Body of pancreas (tissue), 4 donors: ENCODE results near the gene STK25. TPM values are rescaled to one million over a fixed set of nuclear protein-coding genes. Genes with fewer than 3 reads are reported as not detected.

Experiments
- ATAC-seq: fragments of 150-250 bp; one replicate; pipeline ENCODE4 v1.9.1; 2016
- DNase-seq, 4 donors: peaks; one replicate each; pipeline ENCODE4 v3.0.0-alpha.2; 2019
- H3K27ac ChIP-seq, 4 donors: fragments of 200-600 bp; sonication (generic); 1 replicate in 3 of 4; 2 replicates in 1 of 4; pipeline versions ENCODE4 v1.5.1 to v1.6.1; 2016 to 2019; ENCODE audit warnings: mild to moderate bottlenecking in 1 of 4, mixed read lengths in 1 of 4, moderate library complexity in 1 of 4
- H3K27me3 ChIP-seq, 2 donors: fragments of 200-600 bp; sonication (generic); one replicate each; pipeline ENCODE4 v1.6.0; 2016; ENCODE audit warnings: mild to moderate bottlenecking in 1 of 2
- H3K36me3 ChIP-seq, 2 donors: fragments of 200-600 bp; sonication (generic); replicated peaks in 1 of 2; 2 replicates each; pipeline ENCODE4 v1.5.1; 2016; ENCODE audit warnings: low read depth in 2 of 2; ENCODE audit not compliant: insufficient read depth in 1 of 2
- H3K4me1 ChIP-seq: fragments of 200-600 bp; sonication (generic); one replicate; pipeline ENCODE4 v1.6.0; 2016
- H3K4me3 ChIP-seq, 2 donors: fragments of 200-600 bp; sonication (generic); 1 replicate in 1 of 2; 2 replicates in 1 of 2; pipeline ENCODE4 v1.5.1; 2016 to 2019
- H3K9me3 ChIP-seq, 3 donors: fragments of 200-600 bp; sonication (generic); 1 replicate in 2 of 3; 2 replicates in 1 of 3; pipeline ENCODE4 v1.5.1; 2016
- POLR2A ChIP-seq, 3 donors: fragments of 450-650 bp; IDR thresholded peaks; one replicate each; pipeline ENCODE4 v1.6.1; 2016; ENCODE audit warnings: antibody characterized with exemption in 3 of 3, mild to moderate bottlenecking in 2 of 3
- whole genome bisulfite sequencing, 2 donors: methylation state at CpG; one replicate each; pipeline ENCODE4 v1.1.5; 2017; 5-methylcytosine and 5-hydroxymethylcytosine counted together
- intact Hi-C: fragments of 100-400 bp; cut with DNase I; formaldehyde crosslinking; loops from one replicate; pipeline ENCODE4 v1.15.1; 2023
- total RNA-seq, 2 donors: library from RNA; depleted of rRNA; stranded (reverse); fragments of >200 nt; gene quantifications; one replicate each; pipeline ENCODE4 v1.1.0, GENCODE V29; 2016
- TF ChIP-seq, protein P1 (sequence below), 7 experiments: fragments of 450-650 bp in 4 of 7; fragments of 200-600 bp in 3 of 7; sonication (generic) in 3 of 7; IDR thresholded peaks; one replicate each; pipeline ENCODE4 v1.5.1; 2016 to 2019; ENCODE audit warnings: antibody characterized with exemption in 7 of 7

Gene STK25
- total RNA-seq, 2 donors from 2014 or later, result 129 to 144 TPM

DNA sequence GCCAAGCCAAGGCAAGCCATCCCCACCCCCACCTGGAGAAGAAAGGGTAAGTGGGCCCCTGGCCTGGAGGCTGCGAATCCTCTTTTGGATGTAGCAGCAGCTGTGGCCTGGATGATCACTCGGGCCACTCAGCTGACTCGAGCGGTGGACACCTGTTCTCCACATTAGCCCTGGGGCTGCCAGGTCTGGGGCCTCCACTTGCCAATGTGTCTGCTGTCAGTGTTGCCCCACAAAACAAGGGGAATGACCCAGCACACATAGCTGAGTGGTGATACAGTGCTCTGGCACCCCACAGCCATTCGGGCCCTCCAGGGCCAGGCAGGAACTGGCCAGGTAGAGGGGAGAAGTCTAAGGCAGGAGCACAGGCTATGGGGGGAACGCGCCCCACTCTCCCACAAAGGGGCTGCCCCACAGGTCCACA, 2.6 kb downstream of the STK25 start:
- DNase-seq, result no peak
- intact Hi-C loops, result no loop called here
- no peak overlapping the region for H3K4me3 ChIP-seq
- H3K27ac ChIP-seq, result no peak overlapping the region
- no peaks in the 10 kb centered on the region for H3K9me3 ChIP-seq
- H3K4me1 ChIP-seq, result peaks cover 50% of the 10 kb centered on the region
- ATAC-seq, result no peak
- 97 to 100% methylated on average over 3 to 7 of the region's 7 CpGs for WGBS, 2 donors
- TF ChIP-seq, protein P1, sequence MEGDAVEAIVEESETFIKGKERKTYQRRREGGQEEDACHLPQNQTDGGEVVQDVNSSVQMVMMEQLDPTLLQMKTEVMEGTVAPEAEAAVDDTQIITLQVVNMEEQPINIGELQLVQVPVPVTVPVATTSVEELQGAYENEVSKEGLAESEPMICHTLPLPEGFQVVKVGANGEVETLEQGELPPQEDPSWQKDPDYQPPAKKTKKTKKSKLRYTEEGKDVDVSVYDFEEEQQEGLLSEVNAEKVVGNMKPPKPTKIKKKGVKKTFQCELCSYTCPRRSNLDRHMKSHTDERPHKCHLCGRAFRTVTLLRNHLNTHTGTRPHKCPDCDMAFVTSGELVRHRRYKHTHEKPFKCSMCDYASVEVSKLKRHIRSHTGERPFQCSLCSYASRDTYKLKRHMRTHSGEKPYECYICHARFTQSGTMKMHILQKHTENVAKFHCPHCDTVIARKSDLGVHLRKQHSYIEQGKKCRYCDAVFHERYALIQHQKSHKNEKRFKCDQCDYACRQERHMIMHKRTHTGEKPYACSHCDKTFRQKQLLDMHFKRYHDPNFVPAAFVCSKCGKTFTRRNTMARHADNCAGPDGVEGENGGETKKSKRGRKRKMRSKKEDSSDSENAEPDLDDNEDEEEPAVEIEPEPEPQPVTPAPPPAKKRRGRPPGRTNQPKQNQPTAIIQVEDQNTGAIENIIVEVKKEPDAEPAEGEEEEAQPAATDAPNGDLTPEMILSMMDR (IDR thresholded peaks at IDR 0.05), result no peak
- no peak for TF ChIP-seq POLR2A (IDR thresholded peaks at IDR 0.05)
- no peaks in the 10 kb centered on the region for H3K36me3 ChIP-seq
- H3K27me3 ChIP-seq, result no peaks in the 10 kb centered on the region

DNA sequence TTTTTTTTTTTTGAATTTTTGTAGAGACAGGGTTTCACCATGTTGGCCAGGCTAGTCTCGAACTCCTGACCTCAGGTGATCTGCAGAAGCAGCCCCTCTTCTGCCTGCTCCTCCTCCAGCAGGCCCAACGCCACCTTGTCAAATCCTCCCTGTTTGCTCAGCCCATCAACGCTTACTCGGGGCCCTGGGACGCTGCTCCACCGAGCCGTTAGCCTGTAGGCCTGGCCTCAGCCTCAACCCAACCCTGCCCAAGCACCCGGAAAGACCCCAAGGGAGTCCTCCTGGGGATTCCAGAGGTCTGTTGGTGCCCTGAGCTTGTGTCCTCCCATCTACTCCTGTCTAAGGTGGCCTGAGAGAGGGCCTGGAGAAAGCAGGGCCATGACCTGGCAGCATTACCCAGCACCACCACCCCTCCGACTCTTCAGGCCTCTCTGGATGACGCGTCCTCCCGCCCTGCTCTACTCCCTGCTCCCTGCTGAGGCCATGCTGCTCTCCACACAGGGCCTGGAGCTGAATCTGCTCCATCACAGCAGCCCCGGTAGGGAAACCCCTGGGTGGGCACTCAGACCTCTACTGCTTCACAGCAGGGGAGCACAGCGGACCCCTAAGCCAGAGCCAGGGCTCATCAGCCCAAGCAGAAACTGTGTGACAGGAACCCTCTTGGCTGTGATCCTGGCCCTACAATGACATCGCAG, 3.2 kb downstream of the STK25 start:
- H3K4me3 ChIP-seq, result no peak overlapping the region
- H3K36me3 ChIP-seq, result no peaks in the 10 kb centered on the region
- H3K27me3 ChIP-seq, result no peaks in the 10 kb centered on the region
- no peak overlapping the region for H3K27ac ChIP-seq
- TF ChIP-seq, protein P1 (IDR thresholded peaks at IDR 0.05), result no peak
- no peak for TF ChIP-seq POLR2A (IDR thresholded peaks at IDR 0.05)
- WGBS, 2 donors, result 92 to 94% methylated on average over 9 to 15 of the region's 15 CpGs
- H3K9me3 ChIP-seq, result no peaks in the 10 kb centered on the region
- intact Hi-C loops, result no loop called here
- H3K4me1 ChIP-seq, result peaks cover 44% of the 10 kb centered on the region
- DNase-seq (no peak), ATAC-seq (no peak)

DNA sequence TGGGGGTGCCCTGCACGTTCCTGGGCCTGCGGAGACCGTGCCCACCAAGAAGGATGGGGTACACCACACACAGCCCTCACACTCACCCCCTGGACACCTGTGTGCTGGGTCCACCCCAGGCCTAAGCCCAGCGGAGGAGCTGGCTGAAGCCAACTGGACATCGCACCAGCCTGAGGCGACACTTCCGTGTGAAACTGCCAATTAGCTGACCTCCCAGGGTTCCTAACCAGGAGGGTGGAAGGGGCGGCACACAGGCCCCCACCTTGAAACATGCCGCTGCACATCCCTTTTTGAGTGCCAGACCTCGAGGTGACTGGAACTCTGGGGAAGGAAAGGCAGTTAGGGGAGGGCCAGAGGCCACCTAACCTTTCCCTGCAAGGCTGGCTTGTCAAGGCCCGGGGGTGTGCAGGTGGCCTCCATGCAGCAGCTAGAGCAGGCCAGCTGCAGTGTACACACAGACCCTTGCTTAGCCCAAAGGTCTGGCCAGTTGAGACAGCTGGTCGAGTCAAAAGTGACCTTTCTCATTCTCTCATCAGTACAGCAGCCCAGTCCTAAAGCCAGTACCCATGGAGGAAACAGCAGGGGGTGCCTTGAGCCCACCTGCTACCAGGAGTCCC, 4.5 kb downstream of the STK25 start:
- TF ChIP-seq POLR2A (IDR thresholded peaks at IDR 0.05), result no peak
- TF ChIP-seq, protein P1 (IDR thresholded peaks at IDR 0.05), result no peak
- H3K27ac ChIP-seq, result no peak overlapping the region
- no peak overlapping the region for H3K4me3 ChIP-seq
- ATAC-seq, result no peak
- H3K9me3 ChIP-seq, result no peaks in the 10 kb centered on the region
- intact Hi-C loops, result no loop called here
- no peak for DNase-seq
- 70 to 87% methylated on average over 7 to 12 of the region's 12 CpGs for WGBS, 2 donors
- peaks cover 31% of the 10 kb centered on the region for H3K4me1 ChIP-seq
- H3K36me3 ChIP-seq, result no peaks in the 10 kb centered on the region
- no peaks in the 10 kb centered on the region for H3K27me3 ChIP-seq

DNA sequence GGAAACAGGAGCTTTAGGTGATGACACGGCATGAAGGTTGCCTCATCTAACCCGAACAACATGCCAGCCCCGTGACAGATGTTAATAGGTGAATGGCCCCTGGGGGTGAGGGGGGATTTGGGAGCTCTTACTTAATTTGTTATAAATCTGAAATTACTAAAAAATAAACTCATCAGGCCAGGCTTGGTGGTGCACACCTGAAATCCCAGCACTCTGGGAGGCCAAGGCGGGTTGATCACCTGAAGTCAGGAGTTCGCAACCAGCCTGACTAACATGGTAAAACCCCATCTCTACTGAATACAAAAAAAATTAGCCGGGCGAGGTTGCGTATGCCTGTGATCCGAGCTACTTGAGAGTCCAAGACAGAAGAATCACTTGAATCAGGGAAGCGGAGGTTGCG, 6.1 kb downstream of the STK25 start:
- Histone ChIP-seq H3K9me3 (no peaks in the 10 kb centered on the region), H3K27ac (no peak overlapping the region), H3K36me3 (peaks cover 0 to 3% of the 10 kb centered on the region in 2 donors), H3K4me1 (peaks cover 26% of the 10 kb centered on the region), H3K4me3 (no peak overlapping the region), H3K27me3 (no peaks in the 10 kb centered on the region)
- DNase-seq (no peak), ATAC-seq (no peak)
- intact Hi-C loops, result no loop called here
- 88 to 92% methylated on average over 11 of the region's 11 CpGs for WGBS, 2 donors
- TF ChIP-seq POLR2A (IDR thresholded peaks at IDR 0.05), result no peak
- TF ChIP-seq, protein P1 (IDR thresholded peaks at IDR 0.05), result no peak
